GM12878 (cell line): ENCODE results near the gene MT1X.
"Not testable (repeated sequence)": the region's sequence is repeated elsewhere in the genome, so short reads cannot be mapped to it uniquely, and the experiment has no call there.

Experiments
- CHD2 ChIP-seq: IDR thresholded peaks from 2 replicates; pipeline ENCODE4 v1.6.1; 2011; ENCODE audit warnings: low read depth, low read length, improper control_type of control experiment, borderline replicate concordance
- CREM ChIP-seq: IDR thresholded peaks from 2 replicates; pipeline ENCODE4 v1.6.1; 2014; ENCODE audit warnings: antibody characterized with exemption, low read depth
- CTCF ChIP-seq, 3 experiments: IDR thresholded peaks in 2 of 3; conservative IDR thresholded peaks in 1 of 3; 2 replicates each; pipeline ENCODE4 v1.5.1; 2011; ENCODE audit warnings: low read depth in 3 of 3, low read length in 3 of 3, mild to moderate bottlenecking in 3 of 3, control low read depth in 2 of 3, moderate library complexity in 2 of 3, inconsistent platforms in 1 of 3, mixed read lengths in 1 of 3; ENCODE audit not compliant: control insufficient read depth in 2 of 3, insufficient read depth in 1 of 3; ENCODE audit errors: extremely low read depth in 1 of 3
- EZH2 ChIP-seq: IDR thresholded peaks from 2 replicates; pipeline ENCODE4 v1.6.1; 2012; ENCODE audit warnings: low read depth, mild to moderate bottlenecking, control low read depth, inconsistent platforms, low read length, borderline replicate concordance; ENCODE audit not compliant: control insufficient read depth
- MLLT1 ChIP-seq: fragments of 450-650 bp; IDR thresholded peaks from 2 replicates; pipeline ENCODE4 v1.6.1; 2016; ENCODE audit warnings: mild to moderate bottlenecking
- MTA3 ChIP-seq: IDR thresholded peaks from 2 replicates; pipeline ENCODE4 v1.6.1; 2012; ENCODE audit warnings: low read length, inconsistent platforms, borderline replicate concordance
- NFYB ChIP-seq: IDR thresholded peaks from 2 replicates; pipeline ENCODE4 v1.6.1; 2011; ENCODE audit warnings: low read depth, mild to moderate bottlenecking, low read length, improper control_type of control experiment, moderate library complexity; ENCODE audit not compliant: insufficient read depth
- PKNOX1 ChIP-seq: fragments of 450-650 bp; IDR thresholded peaks from 2 replicates; pipeline ENCODE4 v1.6.1; 2016; ENCODE audit warnings: mild to moderate bottlenecking
- POLR2AphosphoS5 ChIP-seq: IDR thresholded peaks from 2 replicates; pipeline ENCODE4 v1.6.1; 2011; ENCODE audit warnings: mild to moderate bottlenecking, low read length, inconsistent platforms
- REST ChIP-seq: IDR thresholded peaks from 2 replicates; pipeline ENCODE4 v1.6.1; 2012; ENCODE audit warnings: mild to moderate bottlenecking, low read depth, low read length
- TCF12 ChIP-seq: IDR thresholded peaks from 2 replicates; pipeline ENCODE4 v1.6.1; 2011; ENCODE audit warnings: low read depth, mild to moderate bottlenecking, low read length
- ZZZ3 ChIP-seq: IDR thresholded peaks from 2 replicates; pipeline ENCODE4 v1.6.1; 2011; ENCODE audit warnings: low read depth; ENCODE audit not compliant: control insufficient read depth, insufficient read length

GRCh38 chr16:56671691-56672090 is 10.6 kb upstream of the MT1X start:
- TF ChIP-seq CHD2; ZZZ3; CTCF (IDR thresholded peaks at IDR 0.05 in 2 of 3, conservative IDR thresholded peaks at IDR 0.05 in 1 of 3; ENCODE audit: control insufficient read depth in 2 of 3, extremely low read depth in 1 of 3, insufficient read depth in 1 of 3, low read depth in 3 of 3, low read length in 3 of 3); REST; PKNOX1; NFYB; CREM; MLLT1; EZH2; POLR2AphosphoS5; MTA3; TCF12: not testable (repeated sequence)
